Subcutaneous abdominal adipose tissue (tissue), 5 donors: ENCODE measurements around the gene NKAIN2.
"Not testable (repeated sequence)": the region's sequence is repeated elsewhere in the genome, so short reads cannot be mapped to it uniquely, and the experiment has no call there.

Experiments
- H3K27ac ChIP-seq: one replicate; pipeline ENCODE4 v1.7.0; 2013; ENCODE audit warnings: low read depth, mild to moderate bottlenecking, inconsistent platforms, low read length, moderate library complexity
- H3K27me3 ChIP-seq, 5 donors: one replicate each; pipeline ENCODE4 v1.7.0; 2013; ENCODE audit warnings: low read length in 5 of 5, inconsistent platforms in 1 of 5; ENCODE audit not compliant: control insufficient read depth in 5 of 5, insufficient read depth in 4 of 5
- H3K36me3 ChIP-seq, 5 donors: one replicate each; pipeline ENCODE4 v1.7.0; 2013; ENCODE audit warnings: low read length in 5 of 5; ENCODE audit not compliant: control insufficient read depth in 5 of 5, insufficient read depth in 5 of 5
- H3K4me1 ChIP-seq, 5 donors: one replicate each; pipeline ENCODE4 v1.7.0; 2013; ENCODE audit warnings: low read length in 5 of 5, mild to moderate bottlenecking in 3 of 5, moderate library complexity in 1 of 5; ENCODE audit not compliant: control insufficient read depth in 5 of 5, insufficient read depth in 5 of 5
- H3K4me3 ChIP-seq, 5 donors: one replicate each; pipeline ENCODE4 v1.7.0; 2013; ENCODE audit warnings: low read length in 5 of 5, low read depth in 1 of 5
- H3K9ac ChIP-seq, 5 donors: one replicate each; pipeline ENCODE4 v1.7.0; 2013; ENCODE audit warnings: low read length in 5 of 5, mild to moderate bottlenecking in 4 of 5, moderate library complexity in 3 of 5
- H3K9me3 ChIP-seq, 5 donors: one replicate each; pipeline ENCODE4 v1.7.0; 2013; ENCODE audit warnings: low read length in 5 of 5; ENCODE audit not compliant: control insufficient read depth in 5 of 5
- donor health status: healthy.
- donor health status: healthy.
- donor health status: healthy.
- donor health status: healthy.
- donor health status: healthy.

NKAIN2 gene

DNA sequence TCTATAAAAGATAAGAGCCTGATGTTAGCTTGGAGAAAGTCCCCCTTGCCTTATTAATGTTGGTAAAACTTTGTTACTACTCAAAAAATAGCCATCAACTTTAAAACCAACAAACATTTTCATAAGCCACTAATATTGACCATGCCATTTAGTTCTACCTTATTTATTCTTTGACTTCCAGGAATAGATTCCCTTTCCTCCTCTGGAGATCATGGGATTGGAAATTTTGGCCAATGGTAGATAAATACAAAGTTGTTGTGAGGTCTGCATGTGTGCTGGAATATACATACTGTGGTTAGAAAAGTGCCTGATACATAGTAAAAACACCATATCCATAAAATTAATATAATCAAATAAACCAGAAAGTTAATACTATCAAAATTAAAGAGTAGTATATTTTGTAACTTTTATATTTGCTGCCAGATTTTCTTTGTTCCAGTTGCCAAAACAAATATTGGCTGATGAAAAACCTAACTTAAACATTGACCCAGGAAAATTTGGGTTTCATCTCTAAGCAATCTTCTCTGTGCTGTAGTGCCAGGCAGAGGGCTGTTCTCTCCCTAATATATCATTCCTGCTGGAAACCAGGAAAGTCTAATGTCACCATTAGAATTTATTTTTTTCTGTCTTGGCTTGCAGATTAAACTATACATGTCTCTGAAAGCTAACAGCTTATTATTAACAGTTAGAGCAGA is 169.1 kb downstream of the NKAIN2 start:
- Histone ChIP-seq H3K9me3 (peaks cover 0 to 7% (median 0%) of the 10 kb centered on the region in 5 donors), H3K27me3 (no peaks in the 10 kb centered on the region), H3K9ac (no peak overlapping the region), H3K4me1 (peaks cover 0 to 7% (median 0%) of the 10 kb centered on the region in 5 donors), H3K27ac (no peak overlapping the region), H3K4me3 (no peak overlapping the region), H3K36me3 (no peaks in the 10 kb centered on the region)

DNA sequence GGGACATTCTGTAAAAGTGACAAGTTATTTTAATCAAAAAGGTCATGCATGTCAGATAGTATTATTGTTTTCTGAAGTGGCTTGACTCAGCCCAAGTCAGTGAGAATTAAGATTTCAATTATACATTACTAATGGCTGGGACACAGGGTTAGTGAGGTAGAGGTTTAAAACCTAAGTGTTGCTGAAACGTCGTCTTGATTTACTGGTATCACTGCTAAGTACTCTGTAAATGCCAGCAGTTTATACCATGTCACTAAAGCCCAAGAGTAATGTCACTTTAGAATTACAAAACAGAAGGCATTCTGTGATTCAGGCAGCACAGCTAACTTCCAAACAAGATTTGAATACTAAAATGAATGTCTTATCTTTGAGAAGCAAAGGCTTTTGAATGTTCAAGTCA is 176.6 kb downstream of the NKAIN2 start:
- Histone ChIP-seq H3K9me3 (peaks cover 0 to 5% (median 0%) of the 10 kb centered on the region in 5 donors), H3K36me3 (no peaks in the 10 kb centered on the region), H3K9ac (no peak overlapping the region), H3K4me1 (no peaks in the 10 kb centered on the region), H3K4me3 (no peak overlapping the region), H3K27ac (no peak overlapping the region), H3K27me3 (no peaks in the 10 kb centered on the region)

DNA sequence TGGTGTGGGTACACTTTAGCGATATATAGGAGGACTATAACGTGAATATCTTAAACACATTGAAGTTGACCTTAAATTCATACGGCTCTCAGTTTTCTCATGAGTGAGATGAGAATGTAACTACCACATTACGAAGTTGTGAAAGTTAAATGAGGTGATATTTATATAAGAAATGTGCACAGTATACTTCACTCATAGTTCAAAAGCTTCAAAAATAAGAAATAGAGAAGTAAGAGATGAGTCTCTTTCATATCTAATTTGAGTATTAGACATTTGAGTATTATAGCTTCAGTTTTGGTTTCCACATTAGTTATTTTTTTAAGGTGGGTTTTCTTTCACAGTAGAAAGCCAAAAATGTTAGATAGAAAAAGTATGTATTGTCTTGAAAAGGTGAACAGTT is 183.3 kb downstream of the NKAIN2 start:
- Histone ChIP-seq H3K4me1 (no peaks in the 10 kb centered on the region), H3K9ac (no peak overlapping the region), H3K27ac (no peak overlapping the region), H3K9me3 (no peaks in the 10 kb centered on the region), H3K27me3 (no peaks in the 10 kb centered on the region), H3K4me3 (no peak overlapping the region), H3K36me3 (no peaks in the 10 kb centered on the region)

DNA sequence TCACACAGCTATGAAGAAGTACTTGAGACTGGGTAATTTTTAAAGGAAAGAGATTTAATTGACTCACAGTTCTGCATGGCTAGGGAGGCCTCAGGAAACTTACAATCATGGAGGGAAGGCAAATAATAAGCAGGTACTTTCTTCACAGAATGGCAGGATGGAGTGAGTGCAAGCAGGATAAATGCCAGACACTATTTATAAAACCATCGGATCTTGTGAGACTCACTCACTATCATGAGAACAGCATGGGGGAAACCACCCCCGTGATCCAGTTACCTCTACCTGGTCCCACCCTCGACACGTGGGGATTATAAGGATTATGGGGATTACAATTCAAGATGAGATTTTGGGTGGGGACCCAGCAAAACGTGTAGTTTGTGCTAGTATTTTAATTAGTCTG is 186.3 kb downstream of the NKAIN2 start:
- not testable (repeated sequence) for H3K27me3 ChIP-seq, H3K36me3 ChIP-seq, H3K4me1 ChIP-seq, H3K9ac ChIP-seq, H3K4me3 ChIP-seq, H3K9me3 ChIP-seq, H3K27ac ChIP-seq

DNA sequence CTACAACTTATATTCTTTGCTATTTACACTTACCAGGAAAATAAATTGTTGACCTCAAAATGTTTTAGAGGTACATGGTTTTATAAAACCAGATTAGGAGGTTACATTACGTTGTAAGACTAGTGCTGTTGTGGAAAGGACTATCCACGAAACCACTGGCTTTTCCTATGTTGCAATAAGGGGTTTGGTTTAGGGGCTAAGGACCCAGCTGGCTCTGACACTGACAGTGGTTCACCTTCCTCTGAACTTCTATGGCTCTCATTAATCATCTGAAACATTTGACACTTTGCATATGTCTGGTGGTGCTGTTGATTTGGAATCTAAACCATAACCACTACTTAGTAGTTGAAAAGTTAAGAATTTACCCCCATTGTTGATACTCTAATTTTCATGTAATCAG is 186.7 kb downstream of the NKAIN2 start:
- no peaks in the 10 kb centered on the region for H3K9me3 ChIP-seq
- no peaks in the 10 kb centered on the region for H3K27me3 ChIP-seq
- no peaks in the 10 kb centered on the region for H3K4me1 ChIP-seq
- H3K36me3 ChIP-seq, result no peaks in the 10 kb centered on the region
- H3K9ac ChIP-seq, result no peak overlapping the region
- H3K27ac ChIP-seq, result no peak overlapping the region
- no peak overlapping the region for H3K4me3 ChIP-seq

DNA sequence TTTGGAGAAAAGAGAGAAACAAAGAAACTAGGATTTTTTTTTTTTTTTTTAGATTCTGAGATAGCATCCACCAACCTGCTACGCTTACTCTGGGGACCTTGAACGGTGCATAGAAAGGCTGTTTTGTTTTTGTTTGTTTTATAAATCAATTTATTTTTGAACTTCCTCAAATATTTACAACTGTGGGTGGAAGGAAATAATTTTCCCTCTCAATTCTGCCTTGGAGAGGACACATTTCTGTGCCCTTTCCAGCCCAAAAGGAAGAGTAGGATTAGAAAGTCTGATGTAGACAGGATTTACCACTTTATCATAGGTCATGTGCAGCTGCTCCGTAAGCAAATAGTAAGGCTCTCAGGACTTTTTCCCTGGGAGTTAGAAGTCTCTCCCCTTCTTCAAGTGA is 190.5 kb downstream of the NKAIN2 start:
- H3K4me3 ChIP-seq, result no peak overlapping the region
- no peak overlapping the region for H3K9ac ChIP-seq
- no peaks in the 10 kb centered on the region for H3K4me1 ChIP-seq
- H3K27ac ChIP-seq, result no peak overlapping the region
- no peaks in the 10 kb centered on the region for H3K9me3 ChIP-seq
- H3K27me3 ChIP-seq, result no peaks in the 10 kb centered on the region
- no peaks in the 10 kb centered on the region for H3K36me3 ChIP-seq

DNA sequence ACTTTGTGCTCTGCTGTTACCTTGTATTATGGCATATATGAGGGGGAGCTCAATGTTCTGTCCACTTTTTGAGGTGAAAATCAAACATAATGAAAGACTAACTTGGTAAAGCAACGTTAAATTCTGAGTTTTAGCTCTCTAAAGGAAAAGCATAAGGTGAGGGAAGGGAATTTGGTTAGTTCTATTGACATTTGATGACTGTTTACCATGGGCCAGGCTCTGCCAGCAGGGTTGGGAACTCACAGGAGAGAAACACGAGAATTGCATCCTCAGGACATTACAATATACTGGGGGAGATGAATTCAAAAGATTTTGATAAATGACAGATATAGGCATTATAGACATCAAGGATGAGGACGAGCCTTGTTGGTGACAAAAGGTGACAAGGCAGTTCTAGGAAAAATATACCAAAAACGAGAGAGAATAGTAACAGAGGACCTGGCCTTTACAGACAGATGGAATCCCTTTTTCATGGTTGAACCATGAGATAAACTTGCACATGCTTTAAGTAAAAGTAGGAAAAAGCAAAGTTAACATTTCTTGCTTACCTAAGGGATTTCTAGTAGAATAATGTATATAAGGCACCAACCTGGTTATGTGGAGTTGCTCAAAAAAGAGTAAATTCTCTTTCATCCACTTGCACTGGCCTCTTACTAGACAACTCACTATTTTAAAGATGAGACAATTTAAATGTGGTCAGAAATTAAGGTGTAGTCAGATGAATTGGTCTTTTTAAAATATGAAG is 191.4 kb downstream of the NKAIN2 start:
- Histone ChIP-seq H3K9me3 (no peaks in the 10 kb centered on the region), H3K9ac (no peak overlapping the region), H3K27ac (no peak overlapping the region), H3K4me1 (no peaks in the 10 kb centered on the region), H3K27me3 (no peaks in the 10 kb centered on the region), H3K4me3 (no peak overlapping the region), H3K36me3 (no peaks in the 10 kb centered on the region)

DNA sequence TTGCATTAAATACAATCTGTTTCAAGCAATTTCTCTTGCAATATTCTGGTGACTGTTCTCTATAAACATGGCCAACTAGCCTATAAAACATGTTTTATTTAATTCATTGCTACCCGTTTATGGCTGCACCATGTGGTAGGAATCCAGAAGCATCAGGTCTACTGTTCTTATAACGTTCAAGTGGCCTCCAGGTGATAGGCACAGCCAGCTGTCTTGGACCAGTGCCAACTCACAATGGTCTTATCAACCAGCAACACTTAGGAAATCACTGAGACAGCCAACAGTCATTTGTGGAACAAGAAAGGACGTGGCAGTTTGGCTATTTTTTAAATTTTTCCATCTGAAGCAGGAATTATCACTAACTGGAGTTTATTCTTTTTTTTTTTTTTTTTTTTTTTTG is 193.6 kb downstream of the NKAIN2 start:
- no peaks in the 10 kb centered on the region for H3K27me3 ChIP-seq
- no peaks in the 10 kb centered on the region for H3K36me3 ChIP-seq
- no peaks in the 10 kb centered on the region for H3K9me3 ChIP-seq
- H3K4me1 ChIP-seq, result no peaks in the 10 kb centered on the region
- no peak overlapping the region for H3K27ac ChIP-seq
- H3K9ac ChIP-seq, result no peak overlapping the region
- no peak overlapping the region for H3K4me3 ChIP-seq

DNA sequence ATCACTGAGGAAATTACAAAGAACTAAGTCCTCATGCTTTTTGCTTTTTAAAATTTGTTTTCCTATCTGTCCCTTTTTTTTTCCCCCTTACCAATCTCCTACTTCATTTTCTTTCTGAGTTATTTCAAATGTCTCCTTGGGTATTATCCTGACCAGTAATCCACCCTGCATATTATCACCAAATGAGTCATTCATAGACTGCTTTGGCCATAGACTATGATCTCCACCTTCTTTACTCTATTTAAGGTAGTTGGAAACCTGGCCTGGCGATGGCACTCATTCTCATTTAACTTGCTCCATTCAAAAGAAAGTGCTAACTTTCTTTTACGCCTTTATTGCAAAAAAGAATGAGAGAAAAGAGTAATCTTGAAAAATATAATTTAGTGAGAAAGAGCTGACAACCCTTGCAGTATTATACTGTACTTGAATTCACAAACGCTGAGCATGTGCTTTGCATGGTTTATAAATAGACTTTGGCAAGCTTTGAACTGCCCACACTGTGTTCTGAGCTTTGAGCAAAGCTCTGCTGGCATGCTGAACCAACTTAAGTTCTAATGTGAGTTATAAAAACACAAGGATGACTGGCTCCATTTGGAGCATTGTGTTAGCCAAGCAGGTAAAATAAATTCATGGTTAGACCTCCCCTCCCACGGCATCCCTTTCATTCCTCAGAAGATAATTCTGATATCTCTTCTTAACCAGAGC is 198.9 kb downstream of the NKAIN2 start:
- H3K36me3 ChIP-seq, result no peaks in the 10 kb centered on the region
- H3K4me3 ChIP-seq, result no peak overlapping the region
- H3K27me3 ChIP-seq, result no peaks in the 10 kb centered on the region
- H3K4me1 ChIP-seq, result no peaks in the 10 kb centered on the region
- H3K9ac ChIP-seq, result no peak overlapping the region
- no peaks in the 10 kb centered on the region for H3K9me3 ChIP-seq
- H3K27ac ChIP-seq, result no peak overlapping the region

DNA sequence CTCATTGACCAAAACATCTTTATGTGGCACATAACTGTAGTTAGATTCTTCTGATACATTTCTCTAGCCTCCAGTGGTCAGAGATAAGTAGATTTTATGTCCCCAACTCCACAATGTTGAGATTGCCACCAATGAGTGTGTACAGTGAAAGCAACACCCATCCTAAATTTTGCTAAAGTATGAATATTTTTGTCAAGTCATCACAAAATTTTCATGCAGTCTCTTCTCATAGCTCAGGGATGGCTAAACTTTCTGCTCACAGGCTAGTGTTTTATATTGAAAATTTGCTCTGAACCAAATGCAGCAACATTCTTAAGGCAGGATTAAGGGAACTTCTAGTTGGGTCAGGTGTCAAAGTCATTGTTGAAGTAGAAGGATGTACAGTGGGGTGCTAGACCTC is 203.6 kb downstream of the NKAIN2 start:
- no peaks in the 10 kb centered on the region for H3K9me3 ChIP-seq
- no peak overlapping the region for H3K9ac ChIP-seq
- H3K4me3 ChIP-seq, result no peak overlapping the region
- H3K27me3 ChIP-seq, result no peaks in the 10 kb centered on the region
- no peaks in the 10 kb centered on the region for H3K36me3 ChIP-seq
- H3K4me1 ChIP-seq, result no peaks in the 10 kb centered on the region
- H3K27ac ChIP-seq, result no peak overlapping the region
